B cell (primary cell): ENCODE results near the gene RBPJ. TPM values are rescaled to one million over a fixed set of nuclear protein-coding genes. Genes with fewer than 3 reads are reported as not detected.

Experiments used
- ATAC-seq: fragments of 200-7000 bp; cut with Tn5 transposase; one replicate; pipeline ENCODE4 v1.10.0; 2021; ENCODE audit warnings: low read depth, mild to moderate bottlenecking, moderate number of reproducible peaks, moderate library complexity
- CTCF ChIA-PET: fragments of 350-600 bp; sonication (Branson Sonifier 250); formaldehyde crosslinking; loops from one replicate; lab custom pipeline; 2021; ENCODE audit warnings: antibody characterized with exemption, inconsistent platforms; lab: Charles Lee
- POLR2A ChIA-PET: fragments of 350-600 bp; sonication (Branson Sonifier 250); formaldehyde crosslinking; loops from one replicate; lab custom pipeline; 2021; ENCODE audit warnings: antibody characterized with exemption; lab: Charles Lee
- DNase-seq: peaks from one replicate; pipeline ENCODE4 v3.0.0; 2013
- H2AFZ ChIP-seq: 2 replicates; pipeline ENCODE4 v1.6.1; 2012; ENCODE audit warnings: mild to moderate bottlenecking, low read depth, low read length; ENCODE audit not compliant: insufficient read depth, poor library complexity, severe bottlenecking
- H3K27ac ChIP-seq, 2 donors: 1 replicate in 1 of 2; 2 replicates in 1 of 2; pipeline ENCODE4 v1.5.1; 2012 to 2013; ENCODE audit warnings: low read length in 2 of 2, mild to moderate bottlenecking in 2 of 2, moderate library complexity in 1 of 2
- H3K27me3 ChIP-seq, 4 experiments: fragments of 200-600 bp in 1 of 4; sonication (generic) in 1 of 4; replicated peaks in 1 of 4; 1 replicate in 2 of 4; 2 replicates in 2 of 4; pipeline versions ENCODE4 v1.6.1 to v1.7.0; 2013 to 2016; ENCODE audit warnings: low read length in 3 of 4, mild to moderate bottlenecking in 2 of 4, mixed read lengths in 1 of 4, moderate library complexity in 1 of 4; ENCODE audit not compliant: insufficient read depth in 4 of 4, control insufficient read depth in 3 of 4; ENCODE audit errors: control extremely low read depth in 1 of 4
- H3K36me3 ChIP-seq, 2 experiments: replicated peaks in 1 of 2; 1 replicate in 1 of 2; 2 replicates in 1 of 2; pipeline versions ENCODE4 v1.6.1 to v1.7.1; 2013; ENCODE audit warnings: low read length in 1 of 2; ENCODE audit not compliant: insufficient read depth in 2 of 2, control insufficient read depth in 1 of 2; ENCODE audit errors: control extremely low read depth in 1 of 2, extremely low read depth in 1 of 2
- H3K4me1 ChIP-seq, 2 donors: fragments of 200-600 bp in 1 of 2; sonication (generic) in 1 of 2; 1 replicate in 1 of 2; 2 replicates in 1 of 2; pipeline versions ENCODE4 v1.5.1 to v1.6.1; 2013 to 2017; ENCODE audit warnings: low read length in 2 of 2; ENCODE audit not compliant: control insufficient read depth in 2 of 2, insufficient read depth in 2 of 2
- H3K4me2 ChIP-seq: replicated peaks from 2 replicates; pipeline ENCODE3; 2012; ENCODE audit warnings: mild to moderate bottlenecking, low read depth, low read length; ENCODE audit not compliant: poor library complexity, severe bottlenecking
- H3K4me3 ChIP-seq, 5 experiments: fragments of 200-600 bp in 1 of 5; sonication (generic) in 1 of 5; 1 replicate in 3 of 5; 2 replicates in 2 of 5; pipeline versions ENCODE4 v1.5.1 to v1.7.0; 2011 to 2016; ENCODE audit warnings: low read length in 4 of 5, mild to moderate bottlenecking in 4 of 5, low read depth in 2 of 5, control low read depth in 1 of 5, moderate library complexity in 1 of 5; ENCODE audit not compliant: insufficient read depth in 1 of 5; ENCODE audit errors: control extremely low read depth in 1 of 5, extremely low read depth in 1 of 5
- H3K79me2 ChIP-seq: fragments of 200-600 bp; sonication (generic); one replicate; pipeline ENCODE4 v1.6.0; 2016; ENCODE audit warnings: low read length; ENCODE audit not compliant: control insufficient read depth, insufficient read depth
- H3K9ac ChIP-seq: fragments of 200-600 bp; sonication (generic); 2 replicates; pipeline ENCODE4 v1.6.1; 2017; ENCODE audit warnings: mild to moderate bottlenecking, low read length, moderate library complexity
- H3K9me3 ChIP-seq, 3 donors: one replicate each; pipeline versions ENCODE4 v1.6.1 to v1.7.1; 2013; ENCODE audit warnings: low read length in 2 of 3; ENCODE audit not compliant: control insufficient read depth in 2 of 3, insufficient read depth in 1 of 3; ENCODE audit errors: control extremely low read depth in 1 of 3
- H4K20me1 ChIP-seq: 2 replicates; pipeline ENCODE4 v1.6.0; 2012; ENCODE audit warnings: mild to moderate bottlenecking, low read length; ENCODE audit not compliant: insufficient read depth, control insufficient read depth, poor library complexity, severe bottlenecking
- H3K27ac Mint-ChIP-seq: one replicate; pipeline ENCODE4 v1.8.0; 2021; ENCODE audit warnings: mixed read lengths
- H3K27me3 Mint-ChIP-seq: one replicate; pipeline ENCODE4 v1.8.0; 2021; ENCODE audit warnings: mixed read lengths
- H3K4me1 Mint-ChIP-seq: one replicate; pipeline ENCODE4 v1.8.0; 2021; ENCODE audit warnings: mixed read lengths
- H3K4me3 Mint-ChIP-seq: one replicate; pipeline ENCODE4 v1.8.0; 2021; ENCODE audit warnings: mixed read lengths
- H3K9me3 Mint-ChIP-seq: one replicate; pipeline ENCODE4 v1.8.0; 2022; ENCODE audit warnings: mixed read lengths; ENCODE audit not compliant: insufficient read depth
- EZH2 ChIP-seq: IDR thresholded peaks from 2 replicates; pipeline ENCODE4 v1.6.1; 2012; ENCODE audit warnings: borderline replicate concordance, low read depth, mild to moderate bottlenecking, moderate library complexity, low read length; ENCODE audit not compliant: insufficient read depth, poor library complexity, severe bottlenecking
- WGBS: methylation state at CpG from one replicate; pipeline ENCODE4 v1.1.5; 2013; ENCODE audit warnings: missing lambda C conversion rate; ENCODE audit not compliant: insufficient coverage; 5-methylcytosine and 5-hydroxymethylcytosine counted together
- intact Hi-C: fragments of 100-400 bp; cut with micrococcal nuclease; formaldehyde crosslinking; loops from one replicate; pipeline ENCODE4 v1.10.0; 2022
- polyA plus RNA-seq: library from polyadenylated mRNA; depleted of rRNA; stranded (reverse); fragments of >200 nt; gene quantifications from 2 replicates; pipeline ENCODE4 v1.2.3, GENCODE V29; 2012
- total RNA-seq, 2 donors: library from RNA; stranded (reverse); fragments of 120-200 nt in 1 of 2; gene quantifications; 1 replicate in 1 of 2; 2 replicates in 1 of 2; pipeline versions ENCODE4 v1.2.3 to v1.2.4, GENCODE V29; 2013 to 2022
- TF ChIP-seq, protein P1 (sequence below): fragments of 200-600 bp; IDR thresholded peaks from one replicate; pipeline ENCODE4 v1.8.0; 2022; ENCODE audit warnings: antibody characterized with exemption, mild to moderate bottlenecking

Gene RBPJ
- total and polyA plus RNA-seq, 2 donors (not counting 1 experiment from before 2014, with no cell fraction given), result 10.6 to 50.1 TPM

- intact Hi-C loops, result no loop called here
- ATAC-seq, result no peak
- no CpG with 5 or more reads among the region's 2 CpGs for WGBS
Measured at GRCh38 chr4:26361297-26361696, 40.5 kb downstream of the RBPJ start.

GRCh38 chr4:26362745-26363439 lies 42.1 kb downstream of the RBPJ start:
- Histone ChIP-seq H3K36me3 (no peaks in the 10 kb centered on the region), H4K20me1 (peaks cover 22% of the 10 kb centered on the region), H2AFZ (no peak overlapping the region), H3K4me1 (no peaks in the 10 kb centered on the region), H3K27me3 (no peaks in the 10 kb centered on the region), H3K4me3 (no peak overlapping the region), H3K9ac (no peak overlapping the region), H3K4me2 (no peak overlapping the region), H3K9me3 (no peaks in the 10 kb centered on the region), H3K79me2 (peaks cover 36% of the 10 kb centered on the region), H3K27ac (no peak overlapping the region)
- no peak overlapping the region for H3K27ac Mint-ChIP-seq
- no peak for TF ChIP-seq EZH2
- TF ChIP-seq, protein P1, sequence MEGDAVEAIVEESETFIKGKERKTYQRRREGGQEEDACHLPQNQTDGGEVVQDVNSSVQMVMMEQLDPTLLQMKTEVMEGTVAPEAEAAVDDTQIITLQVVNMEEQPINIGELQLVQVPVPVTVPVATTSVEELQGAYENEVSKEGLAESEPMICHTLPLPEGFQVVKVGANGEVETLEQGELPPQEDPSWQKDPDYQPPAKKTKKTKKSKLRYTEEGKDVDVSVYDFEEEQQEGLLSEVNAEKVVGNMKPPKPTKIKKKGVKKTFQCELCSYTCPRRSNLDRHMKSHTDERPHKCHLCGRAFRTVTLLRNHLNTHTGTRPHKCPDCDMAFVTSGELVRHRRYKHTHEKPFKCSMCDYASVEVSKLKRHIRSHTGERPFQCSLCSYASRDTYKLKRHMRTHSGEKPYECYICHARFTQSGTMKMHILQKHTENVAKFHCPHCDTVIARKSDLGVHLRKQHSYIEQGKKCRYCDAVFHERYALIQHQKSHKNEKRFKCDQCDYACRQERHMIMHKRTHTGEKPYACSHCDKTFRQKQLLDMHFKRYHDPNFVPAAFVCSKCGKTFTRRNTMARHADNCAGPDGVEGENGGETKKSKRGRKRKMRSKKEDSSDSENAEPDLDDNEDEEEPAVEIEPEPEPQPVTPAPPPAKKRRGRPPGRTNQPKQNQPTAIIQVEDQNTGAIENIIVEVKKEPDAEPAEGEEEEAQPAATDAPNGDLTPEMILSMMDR, result no peak
- H3K27me3 Mint-ChIP-seq, result no peaks in the 10 kb centered on the region
- ATAC-seq (no peak), DNase-seq (no peak)
- no peaks in the 10 kb centered on the region for H3K9me3 Mint-ChIP-seq
- H3K4me3 Mint-ChIP-seq, result no peak overlapping the region
- intact Hi-C loops, result no loop called here
- 98% methylated on average over 9 of the region's 9 CpGs for WGBS
- H3K4me1 Mint-ChIP-seq, result peaks cover 15% of the 10 kb centered on the region
- POLR2A ChIA-PET, result no interaction called here
- CTCF ChIA-PET, result no interaction called here

More at GRCh38 chr4:26361297-26361696, 40.5 kb downstream of the RBPJ start:
- Histone ChIP-seq H3K79me2 (peaks cover 47% of the 10 kb centered on the region), H3K4me2 (no peak overlapping the region), H3K4me3 (no peak overlapping the region), H3K9me3 (no peaks in the 10 kb centered on the region), H3K9ac (no peak overlapping the region), H3K36me3 (no peaks in the 10 kb centered on the region), H2AFZ (no peak overlapping the region), H3K27ac (no peak overlapping the region), H3K27me3 (no peaks in the 10 kb centered on the region), H4K20me1 (peaks cover 30% of the 10 kb centered on the region), H3K4me1 (no peaks in the 10 kb centered on the region)
- Mint-ChIP-seq H3K27me3 (no peaks in the 10 kb centered on the region), H3K27ac (no peak overlapping the region), H3K4me1 (peaks cover 15% of the 10 kb centered on the region), H3K9me3 (no peaks in the 10 kb centered on the region), H3K4me3 (no peak overlapping the region)
- CTCF ChIA-PET, result interaction anchor here (1.1 to 1.2 kb wide), 2 partner anchors 31 to 36 kb away, joined by 4 to 5 read pairs; no protein-coding TSS in a partner anchor
- TF ChIP-seq, protein P1, result no peak
- TF ChIP-seq EZH2, result no peak
- DNase-seq, result no peak
- POLR2A ChIA-PET, result no interaction called here
